Eye (tissue), 1 donor: ENCODE measurements around the gene TPI1.
A peak's percentile ranks its signal among the peaks of the same experiment; 100 is the strongest.
"Not testable (repeated sequence)": the region's sequence is repeated elsewhere in the genome, so short reads cannot be mapped to it uniquely, and the experiment has no call there.

Experiments used
- DNase-seq: peaks from one replicate; pipeline ENCODE4 v3.0.0-alpha.2; 2015

Gene TPI1

DNA sequence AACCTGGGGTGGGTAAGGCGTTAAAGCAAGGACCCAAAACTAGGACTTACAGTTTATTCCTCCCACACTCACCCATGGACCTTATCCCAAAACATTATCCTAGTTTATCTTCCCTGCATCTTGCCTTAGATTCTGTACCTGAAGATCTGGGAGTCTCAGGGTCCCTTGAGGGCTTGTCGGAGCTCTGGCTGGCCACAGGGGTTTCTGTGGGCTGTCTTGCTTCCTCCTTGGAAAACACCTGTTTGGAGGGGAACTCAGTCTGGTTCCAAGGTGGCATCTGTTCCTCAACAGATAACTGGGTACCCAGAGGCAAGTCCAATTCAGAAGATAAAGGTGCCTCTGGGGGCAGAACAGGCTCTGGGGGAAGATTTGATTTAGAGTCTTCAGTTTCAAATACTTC lies 17.9 kb upstream of the TPI1 start:
- DNase-seq = no peak

DNA sequence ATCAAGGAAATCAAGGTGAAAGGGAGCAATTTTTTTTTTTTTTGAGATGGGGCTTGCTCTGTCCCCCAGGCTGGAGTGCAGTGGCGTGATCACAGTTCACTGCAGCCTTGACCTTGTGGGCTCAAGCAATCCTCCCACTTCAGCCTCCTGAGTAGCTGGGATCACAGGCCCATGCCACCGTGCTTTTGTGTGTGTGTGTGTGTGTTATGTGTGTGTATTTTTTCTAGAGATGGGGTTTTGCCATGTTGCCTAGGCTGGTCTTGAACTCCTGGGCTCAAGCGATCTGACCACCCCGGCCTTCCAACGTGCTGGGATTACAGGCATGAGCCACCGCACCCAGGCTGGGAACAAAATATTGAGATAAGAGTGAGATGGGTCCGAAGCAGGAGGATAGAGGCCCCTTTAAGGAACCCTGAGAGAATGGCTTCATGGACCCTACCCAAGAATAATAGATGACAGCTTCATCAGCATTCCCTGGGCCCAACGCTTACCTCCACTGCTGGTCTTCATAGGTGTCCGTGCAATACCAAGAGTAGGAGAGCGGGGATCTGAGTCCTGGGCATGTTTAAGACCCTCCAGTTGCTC lies 17.3 kb upstream of the TPI1 start:
- no peak for DNase-seq

DNA sequence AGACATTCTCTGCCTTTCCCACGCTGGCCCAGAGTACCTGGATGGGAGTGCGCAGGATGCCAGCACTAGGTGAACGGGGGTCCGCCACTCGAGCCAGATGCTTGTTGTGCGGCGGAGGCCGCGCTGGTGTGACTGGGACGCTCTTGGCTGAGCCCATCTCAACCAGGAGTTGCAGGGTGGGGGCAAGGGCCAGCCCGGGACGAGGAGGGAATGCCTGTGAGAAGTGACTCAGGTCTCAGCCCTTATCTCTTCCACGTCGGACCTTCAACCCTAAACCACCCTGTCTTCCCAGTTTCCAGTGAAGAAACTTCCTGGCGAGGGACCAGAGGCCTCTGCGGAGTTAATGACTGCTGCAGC lies 16.6 kb upstream of the TPI1 start:
- DNase-seq = no peak

DNA sequence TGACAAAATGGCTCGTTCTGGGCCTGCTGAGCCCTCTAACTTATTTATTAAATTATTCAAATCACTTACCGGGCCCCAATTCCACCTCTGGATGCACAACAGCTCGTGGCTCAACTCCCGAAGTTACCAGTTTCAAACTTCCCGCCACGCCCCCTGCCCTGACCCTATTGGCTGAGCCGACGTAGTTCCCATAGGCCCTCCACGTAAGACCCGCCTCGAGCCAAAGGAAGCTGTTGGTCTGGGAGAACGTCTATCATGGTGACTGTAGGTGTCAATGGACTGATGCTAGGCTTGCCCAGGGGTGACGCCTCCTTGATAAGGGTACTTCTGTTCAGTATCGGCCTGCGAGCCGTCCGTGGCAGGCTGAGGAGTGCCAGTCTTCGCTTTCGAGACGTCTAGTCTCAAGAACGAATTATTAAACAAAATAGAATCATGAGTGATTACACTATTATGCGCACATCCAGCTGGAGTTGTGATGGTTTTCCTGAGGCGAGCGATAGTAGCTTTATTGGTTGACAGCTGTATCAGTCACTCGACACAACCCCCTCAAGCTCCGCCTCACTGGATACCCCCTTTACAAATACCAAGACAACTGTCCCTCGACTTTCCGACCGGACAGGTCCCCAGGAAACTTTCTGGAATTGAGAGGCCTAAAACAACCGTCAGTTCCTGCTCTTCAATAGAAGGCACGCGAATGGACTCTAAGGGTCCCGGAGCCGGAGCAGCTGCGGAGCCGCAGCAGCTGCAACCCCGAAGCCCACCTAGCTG lies 16.0 kb upstream of the TPI1 start, which contains the start of gene CDCA3:
Gene CDCA3 (minus strand): TSS at position 134 of the 768 bp plus-strand sequence. CDS start 334 bp downstream, outside the sequence.
- DNase-seq = peak; percentile 99

DNA sequence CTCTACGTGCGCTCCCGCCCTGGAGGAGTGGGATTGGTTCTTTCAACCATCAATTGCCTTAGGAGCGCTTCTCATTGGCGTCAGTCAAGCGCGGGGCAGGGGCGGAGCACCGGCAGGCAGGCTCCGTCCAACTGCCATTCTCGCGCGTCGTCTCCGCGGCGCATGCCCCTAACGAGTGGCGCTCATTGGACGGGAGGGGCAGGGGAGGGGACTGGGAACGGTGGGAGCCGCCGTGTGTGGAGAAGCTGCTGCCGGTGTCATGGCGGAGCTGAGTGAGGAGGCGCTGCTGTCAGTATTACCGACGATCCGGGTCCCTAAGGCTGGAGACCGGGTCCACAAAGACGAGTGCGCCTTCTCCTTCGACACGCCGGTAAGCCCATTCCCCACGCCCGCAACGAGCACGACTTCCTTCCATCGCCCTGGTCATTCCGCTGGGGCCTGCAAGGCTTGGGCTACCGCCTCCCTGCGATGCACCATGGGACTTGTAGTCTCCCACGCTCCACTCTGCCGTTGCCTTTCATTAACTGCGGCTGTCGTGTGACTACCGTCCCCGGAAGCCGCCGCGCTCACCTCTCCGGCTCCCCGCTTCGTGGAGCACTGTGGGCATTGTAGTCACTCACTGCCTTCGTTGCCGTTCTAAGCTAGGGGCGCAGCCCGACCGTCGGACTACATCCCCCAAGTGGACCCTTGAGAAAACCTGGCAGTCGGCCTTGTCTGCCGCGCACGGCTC lies 15.2 kb upstream of the TPI1 start, which contains the start of gene USP5:
Gene USP5 (plus strand): TSS at position 230 of the 730 bp plus-strand sequence. CDS start 30 bp downstream, at position 260.
- peak; percentile 100 for DNase-seq

DNA sequence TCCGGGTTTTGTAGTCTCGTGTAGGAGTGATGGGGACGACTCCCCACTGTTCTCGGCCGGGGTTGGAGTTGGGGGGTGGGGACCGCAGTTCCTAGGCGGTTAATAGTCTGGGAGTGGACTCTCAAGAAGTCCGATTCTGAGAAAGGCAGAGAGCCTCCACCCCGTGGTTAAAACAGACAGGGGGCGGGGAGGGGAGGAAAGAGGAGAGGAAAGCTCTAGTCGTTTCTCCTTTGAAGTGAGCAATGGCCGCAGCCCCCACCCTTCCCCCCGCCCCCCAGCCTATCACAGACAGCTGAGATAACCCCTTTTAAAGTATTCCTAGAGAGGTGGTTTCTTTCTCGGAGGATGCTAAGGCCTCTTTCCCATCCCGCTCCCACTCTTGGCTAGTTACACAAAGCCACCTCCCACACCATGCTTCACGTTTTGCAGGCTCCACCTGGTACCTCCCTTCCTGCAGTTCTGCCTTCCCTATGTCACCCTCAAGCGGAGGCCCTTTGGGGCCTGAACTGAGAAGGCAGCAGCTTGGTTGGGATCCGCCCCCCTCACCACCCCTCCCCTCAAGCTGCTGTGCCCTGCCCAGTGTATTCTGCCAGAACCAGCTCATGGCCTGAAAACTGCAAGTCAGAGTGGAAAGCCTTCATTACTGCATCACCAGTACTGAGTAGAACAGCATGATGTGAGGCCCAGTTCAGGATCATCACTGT lies 14.5 kb upstream of the TPI1 start:
- DNase-seq = no peak

DNA sequence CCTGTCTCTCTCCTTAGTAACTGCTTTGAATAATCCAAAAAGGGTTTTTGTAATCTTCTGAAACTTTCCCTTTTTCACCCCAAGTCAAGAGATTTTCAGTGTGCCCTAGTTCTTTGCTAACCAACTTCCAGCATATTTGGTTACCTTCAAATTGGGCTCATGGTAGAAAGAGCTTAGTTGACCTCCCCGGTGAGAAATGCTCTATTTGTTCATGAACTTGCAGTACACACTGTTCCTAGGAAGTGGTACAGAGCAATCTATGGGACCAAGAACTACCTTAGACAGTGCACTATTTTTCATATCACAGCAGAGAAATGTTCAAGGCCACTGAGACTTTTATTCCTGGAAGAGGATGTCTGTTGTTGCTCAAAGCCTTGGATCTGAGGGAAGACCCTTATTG lies 13.7 kb upstream of the TPI1 start:
- DNase-seq = no peak

DNA sequence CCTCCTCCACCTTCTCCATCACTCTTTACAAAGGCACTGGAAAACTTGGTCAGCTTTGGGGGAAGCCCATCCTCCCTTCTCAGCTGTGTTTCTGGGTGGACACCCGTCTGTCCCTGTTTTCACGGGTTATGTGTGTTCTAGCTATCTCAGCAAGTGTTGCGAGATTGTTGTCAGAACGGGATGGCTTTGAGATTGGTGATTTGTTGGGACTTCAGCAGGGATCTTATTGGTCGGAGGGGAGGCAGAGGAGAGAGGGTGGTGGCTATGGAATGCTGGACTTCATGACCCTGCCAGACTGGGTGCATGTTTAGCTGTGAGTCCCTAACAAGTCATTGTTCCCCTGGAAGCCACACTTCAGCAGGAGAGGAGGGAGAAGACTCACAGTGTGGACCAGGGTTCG lies 13.3 kb upstream of the TPI1 start:
- DNase-seq = no peak

DNA sequence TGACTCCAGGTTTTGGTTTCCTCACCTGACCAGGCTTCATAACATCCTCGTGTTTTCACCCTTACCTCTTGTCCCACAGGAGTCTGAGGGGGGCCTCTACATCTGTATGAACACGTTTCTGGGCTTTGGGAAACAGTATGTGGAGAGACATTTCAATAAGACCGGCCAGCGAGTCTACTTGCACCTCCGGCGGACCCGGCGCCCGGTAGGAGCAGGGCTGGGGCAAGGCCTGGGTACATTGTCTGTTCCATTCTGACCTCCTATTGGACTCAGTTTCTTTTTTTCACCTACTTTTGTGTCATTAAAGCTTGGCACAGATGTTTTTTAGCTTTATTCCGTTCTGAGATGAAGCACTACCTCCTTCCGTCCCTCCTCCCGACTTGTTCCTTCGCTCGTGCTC lies 12.0 kb upstream of the TPI1 start:
- DNase-seq = no peak

DNA sequence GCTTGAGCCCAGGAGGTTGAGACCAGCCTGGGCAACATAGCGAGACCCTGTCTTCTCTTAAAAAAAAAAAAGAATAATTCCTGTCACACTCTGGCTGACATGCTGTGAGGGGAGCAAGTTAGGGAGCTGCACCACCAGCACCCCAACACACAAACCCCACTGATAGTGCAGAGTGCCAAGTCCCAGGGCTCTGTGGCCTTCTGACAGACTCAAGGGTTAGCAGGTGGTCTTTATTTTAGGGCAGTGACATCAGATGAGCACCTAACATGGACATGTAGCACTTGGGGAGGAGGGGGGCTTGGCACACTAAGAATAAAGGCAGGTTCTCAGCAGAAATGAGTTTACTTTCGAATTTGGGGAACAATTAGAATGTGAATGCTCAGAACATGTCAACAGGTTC lies 8.5 kb upstream of the TPI1 start:
- no peak for DNase-seq

DNA sequence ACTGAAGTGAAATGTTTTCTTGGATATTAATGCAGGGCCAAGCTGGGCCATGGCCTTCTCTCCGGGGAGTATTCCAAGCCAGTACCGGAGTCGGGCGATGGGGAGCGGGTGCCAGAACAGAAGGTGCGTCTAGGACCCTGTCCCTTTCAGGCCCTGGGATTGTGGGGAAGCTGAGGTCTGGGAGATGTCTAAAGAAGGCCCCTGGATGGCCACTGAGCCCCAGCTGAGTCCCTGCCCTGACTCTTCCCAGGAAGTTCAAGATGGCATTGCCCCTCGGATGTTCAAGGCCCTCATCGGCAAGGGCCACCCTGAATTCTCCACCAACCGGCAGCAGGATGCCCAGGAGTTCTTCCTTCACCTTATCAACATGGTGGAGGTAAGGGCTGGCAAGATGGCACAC lies 7.2 kb upstream of the TPI1 start:
- no peak for DNase-seq

DNA sequence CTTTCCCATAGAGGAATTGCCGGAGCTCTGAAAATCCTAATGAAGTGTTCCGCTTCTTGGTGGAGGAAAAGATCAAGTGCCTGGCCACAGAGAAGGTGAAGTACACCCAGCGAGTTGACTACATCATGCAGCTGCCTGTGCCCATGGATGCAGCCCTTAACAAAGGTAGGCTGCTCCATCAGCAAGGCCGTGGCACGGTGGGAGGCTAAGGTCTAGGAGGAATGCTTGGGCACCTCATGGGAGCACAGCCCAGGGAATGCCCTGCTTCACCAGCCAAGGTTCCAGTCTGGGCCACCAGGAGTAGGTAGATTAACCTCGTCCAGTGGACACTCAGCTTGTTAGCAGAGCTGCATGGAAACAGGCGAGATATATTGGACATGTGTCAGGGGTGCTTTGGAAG lies 6.4 kb upstream of the TPI1 start:
- DNase-seq = no peak

DNA sequence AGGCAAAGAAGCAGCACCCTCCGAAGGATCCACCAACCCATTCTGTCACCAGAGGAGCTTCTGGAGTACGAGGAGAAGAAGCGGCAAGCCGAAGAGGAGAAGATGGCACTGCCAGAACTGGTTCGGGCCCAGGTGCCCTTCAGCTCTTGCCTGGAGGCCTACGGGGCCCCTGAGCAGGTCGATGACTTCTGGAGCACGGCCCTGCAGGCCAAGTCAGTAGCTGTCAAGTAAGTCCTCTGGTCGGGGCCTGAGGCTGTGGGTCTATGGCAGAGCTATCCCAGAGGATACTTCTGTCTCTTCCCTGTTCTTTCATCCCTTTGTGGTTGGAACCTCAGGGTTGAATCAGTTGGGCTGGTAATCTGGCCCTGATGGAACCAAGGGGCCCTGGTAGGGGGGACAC lies 5.9 kb upstream of the TPI1 start:
- no peak for DNase-seq

DNA sequence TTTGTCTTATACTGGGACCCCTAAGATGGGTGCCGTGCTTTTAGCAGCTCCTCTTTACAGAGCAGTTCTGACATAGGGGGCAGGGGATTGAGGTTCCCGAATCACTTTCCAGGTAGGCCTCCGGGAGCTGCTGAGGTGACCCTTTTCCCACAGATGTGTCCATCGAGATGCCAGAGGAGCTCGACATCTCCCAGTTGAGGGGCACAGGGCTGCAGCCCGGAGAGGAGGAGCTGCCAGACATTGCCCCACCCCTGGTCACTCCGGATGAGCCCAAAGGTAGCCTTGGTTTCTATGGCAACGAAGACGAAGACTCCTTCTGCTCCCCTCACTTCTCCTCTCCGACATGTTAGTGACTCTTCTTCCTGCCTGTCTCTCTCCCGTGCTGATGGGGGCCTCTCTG lies 4.3 kb upstream of the TPI1 start:
- no peak for DNase-seq

DNA sequence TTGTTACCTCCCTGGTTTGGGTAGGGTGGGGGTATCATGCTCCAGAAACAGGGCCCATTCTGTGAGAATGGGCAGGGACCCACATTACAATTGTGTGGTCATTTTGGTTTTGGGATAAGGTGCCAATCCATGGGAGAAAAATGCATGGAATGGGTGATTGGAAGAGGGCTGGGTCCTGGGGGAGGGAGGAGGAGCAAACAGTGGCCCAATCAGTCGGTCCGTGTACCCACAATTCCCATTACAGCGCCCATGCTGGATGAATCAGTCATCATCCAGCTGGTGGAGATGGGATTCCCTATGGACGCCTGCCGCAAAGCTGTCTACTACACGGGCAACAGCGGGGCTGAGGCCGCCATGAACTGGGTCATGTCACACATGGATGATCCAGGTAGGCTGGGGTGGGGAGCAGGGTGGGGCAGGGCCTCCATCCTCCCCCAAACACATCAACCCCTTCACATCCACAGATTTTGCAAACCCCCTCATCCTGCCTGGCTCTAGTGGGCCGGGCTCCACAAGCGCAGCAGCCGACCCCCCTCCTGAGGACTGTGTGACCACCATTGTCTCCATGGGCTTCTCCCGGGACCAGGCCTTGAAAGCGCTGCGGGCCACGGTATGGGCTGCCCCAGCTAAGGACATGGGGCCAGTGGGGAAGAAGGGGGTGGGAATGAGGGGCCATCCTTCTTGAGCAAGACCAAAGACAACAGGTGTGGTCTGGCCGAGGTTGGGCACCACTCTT lies 3.6 kb upstream of the TPI1 start:
- DNase-seq = no peak

DNA sequence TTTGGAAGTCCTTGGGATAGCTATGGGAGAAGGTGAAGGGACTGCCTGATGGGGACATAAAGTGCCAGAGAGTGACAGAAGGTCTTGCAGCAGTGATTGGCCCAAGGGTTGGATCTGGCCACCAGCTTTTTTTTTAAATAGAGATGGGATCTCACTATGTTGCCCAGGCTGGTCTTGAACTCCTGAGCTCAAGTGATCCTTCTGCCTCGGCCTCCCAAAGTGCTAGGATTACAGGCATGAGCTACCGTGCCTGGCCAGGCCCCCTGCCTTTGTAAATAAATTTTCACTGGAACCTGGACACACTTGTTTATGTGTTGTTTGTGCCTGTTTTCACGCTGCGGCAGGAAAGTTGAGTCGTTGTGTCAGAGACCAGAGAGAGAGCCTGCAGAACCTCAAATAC lies 2.0 kb upstream of the TPI1 start:
- DNase-seq = not testable (repeated sequence)

DNA sequence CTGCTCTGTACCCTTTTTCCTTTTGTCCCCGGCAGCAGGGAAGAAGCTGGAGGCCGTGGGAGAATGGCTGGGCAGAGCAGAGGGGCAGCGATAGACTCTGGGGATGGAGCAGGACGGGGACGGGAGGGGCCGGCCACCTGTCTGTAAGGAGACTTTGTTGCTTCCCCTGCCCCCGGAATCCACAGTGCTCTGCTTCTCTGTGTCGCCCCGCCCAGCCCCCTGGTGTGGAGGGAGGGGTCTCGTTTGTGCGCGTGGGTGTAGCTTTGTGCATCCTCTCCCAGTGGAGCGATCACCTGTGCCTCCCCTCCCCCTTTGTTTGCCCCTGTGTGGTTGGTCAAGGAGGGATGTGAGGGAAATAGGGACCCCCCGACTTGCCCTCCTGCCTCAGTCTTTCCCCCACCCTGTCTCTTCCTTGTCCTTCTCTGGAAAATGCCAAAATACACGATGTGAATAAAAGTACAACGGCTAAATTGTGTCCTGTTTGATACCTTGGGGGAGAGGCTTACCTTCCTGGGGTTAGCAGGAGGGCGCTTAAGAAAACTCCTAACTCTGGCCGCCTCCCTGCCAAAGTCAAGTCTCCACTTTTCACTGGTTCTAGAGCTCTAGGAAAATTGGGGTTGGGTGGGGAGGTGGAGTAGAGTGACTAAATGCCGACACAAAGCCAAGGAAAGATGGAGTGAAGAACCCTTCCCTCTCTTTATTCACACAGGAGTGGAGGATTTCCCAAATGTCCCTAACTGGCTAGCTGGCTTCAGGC lies 990 bp upstream of the TPI1 start:
- DNase-seq = no peak

DNA sequence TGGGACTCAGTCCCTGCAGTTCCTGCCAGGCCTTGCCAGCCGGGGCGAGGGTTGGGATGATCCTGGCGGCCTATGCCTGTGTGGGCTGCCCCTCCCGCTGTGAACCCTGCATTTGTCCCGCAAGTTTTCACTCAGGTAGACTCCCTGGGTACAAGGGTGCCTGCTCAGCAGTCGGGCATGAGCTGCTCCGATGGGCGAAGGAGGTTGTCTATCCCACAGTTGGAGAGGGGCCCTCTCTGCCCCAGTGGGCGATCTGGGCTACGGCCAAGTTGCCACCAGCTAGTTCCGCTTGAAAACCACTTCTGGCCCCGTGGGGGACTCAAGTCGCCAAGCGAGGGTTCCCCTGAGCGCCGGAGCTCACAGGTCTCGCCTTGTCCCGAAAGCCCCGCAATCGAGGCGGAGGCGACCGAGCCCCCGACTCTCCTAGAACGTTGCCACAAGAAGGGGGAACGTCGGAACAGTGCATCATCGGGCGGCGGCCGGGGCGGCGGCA lies 365 bp upstream of the TPI1 start:
- DNase-seq = no peak

DNA sequence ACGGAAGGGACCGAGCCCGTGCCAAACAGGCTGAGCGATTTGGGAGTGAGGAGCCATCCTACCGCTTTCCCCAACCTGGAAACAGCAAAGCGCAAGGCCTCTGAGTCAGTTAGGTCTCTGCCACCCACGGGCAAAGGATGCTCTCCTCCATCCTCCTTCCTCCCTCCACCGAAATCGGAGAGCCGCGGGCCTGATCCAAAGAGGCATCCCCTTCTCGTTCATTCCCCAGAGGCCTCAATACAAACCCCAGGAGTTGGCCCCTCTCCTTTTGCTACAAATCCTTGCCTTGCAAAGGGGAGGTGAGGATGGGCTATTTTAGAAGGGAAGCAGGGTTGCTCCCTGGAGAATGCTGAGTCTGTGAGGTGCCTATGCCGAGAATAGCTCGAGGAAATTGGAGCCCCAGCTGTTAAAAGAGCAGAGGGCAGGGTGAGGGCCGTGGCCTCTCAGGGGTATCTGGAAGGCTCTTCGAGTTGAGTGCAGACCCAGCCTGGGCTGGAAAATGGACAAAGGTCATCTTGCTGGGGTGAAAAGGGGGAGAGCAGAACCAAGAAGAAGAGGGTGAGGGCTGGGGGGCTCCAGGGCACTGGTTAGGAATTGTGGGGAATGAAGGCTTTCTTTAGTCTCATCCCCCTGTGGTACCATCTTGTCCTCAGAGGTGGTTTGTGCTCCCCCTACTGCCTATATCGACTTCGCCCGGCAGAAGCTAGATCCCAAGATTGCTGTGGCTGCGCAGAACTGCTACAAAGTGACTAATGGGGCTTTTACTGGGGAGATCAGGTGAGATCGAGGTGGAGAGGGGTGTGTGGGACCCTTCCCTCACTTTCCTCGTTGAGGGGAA lies 1.1 kb downstream of the TPI1 start:
- peak; percentile 26 for DNase-seq
